DOHH2 (cell line): ENCODE data around the gene RAPGEF5.

Source experiments
- CTCF ChIP-seq: fragments of 200-600 bp; sonication (generic); IDR thresholded peaks from one replicate; pipeline ENCODE4 v1.5.1; 2014; ENCODE audit warnings: antibody characterized with exemption, mild to moderate bottlenecking, low read depth, low read length; ENCODE audit not compliant: poor library complexity, severe bottlenecking
- EZH2phosphoT487 ChIP-seq: fragments of 200-600 bp; sonication (generic); IDR thresholded peaks from 2 replicates; pipeline ENCODE4 v1.6.1; 2017; ENCODE audit warnings: borderline replicate concordance, mild to moderate bottlenecking, antibody characterized with exemption, low read length, moderate library complexity, mixed read lengths

GRCh38 chr7:22348379-22348778, 8.6 kb downstream of the RAPGEF5 start:
- TF ChIP-seq CTCF = no peak
- TF ChIP-seq EZH2phosphoT487 = no peak
